Fibroblast of skin of abdomen (primary cell): Measurements from ENCODE around the gene PLEKHM3. TPM values are rescaled to one million over a fixed set of nuclear protein-coding genes. Genes with fewer than 3 reads are reported as not detected.

Source experiments
- DNase-seq: peaks from one replicate; pipeline ENCODE4 v3.0.0-alpha.2; 2013
- polyA plus RNA-seq, 2 experiments: library from polyadenylated mRNA; unstranded; fragments of 120-200 nt; gene quantifications; one replicate each; pipeline ENCODE4 v1.2.1, GENCODE V29; 2013; ENCODE audit not compliant: insufficient read length in 2 of 2

PLEKHM3 gene
- polyA plus RNA-seq (2013, experiment 1 of 2; ENCODE audit: insufficient read length), result 5.9 TPM
- 6.4 TPM for polyA plus RNA-seq (2013, experiment 2 of 2; ENCODE audit: insufficient read length)

DNA sequence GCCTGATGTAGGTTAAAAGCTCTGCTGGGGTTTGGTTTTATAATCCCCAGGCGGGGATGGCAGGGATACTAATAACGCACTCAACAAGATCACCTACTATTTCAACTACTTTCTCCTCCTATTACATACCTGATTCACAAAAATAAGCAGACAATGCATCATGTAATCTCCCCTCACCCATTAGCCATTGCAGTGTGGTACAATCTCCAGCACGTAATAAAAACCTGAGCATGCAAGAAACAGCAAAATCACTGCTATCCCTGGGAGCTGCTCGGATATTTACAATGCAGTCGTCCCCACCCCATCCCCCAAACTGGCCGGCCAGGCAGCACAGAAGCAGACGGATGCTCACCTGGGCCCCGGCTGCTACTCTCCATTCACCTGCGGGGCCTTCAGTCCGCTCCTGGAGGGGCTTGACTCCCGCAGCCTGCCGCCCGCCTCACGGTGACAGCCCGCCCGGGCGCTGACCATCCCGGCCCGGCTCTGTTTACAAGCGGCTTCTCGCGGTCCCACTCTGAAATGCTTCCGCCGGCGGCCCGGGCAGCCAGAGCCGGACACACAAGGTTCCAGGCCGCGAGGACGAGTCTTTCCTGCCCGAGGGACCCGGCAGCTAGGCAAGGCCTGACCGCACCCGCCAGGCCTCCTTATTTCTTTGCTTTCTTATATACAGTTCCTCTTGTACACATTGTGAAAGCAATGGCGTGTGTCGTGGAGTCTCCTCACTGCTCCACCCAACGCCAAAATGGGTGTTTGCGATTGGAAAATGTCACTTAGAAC is at the start of gene PLEKHM3:
Gene PLEKHM3, minus strand, starts transcription at position 491 of the 777 bp plus-strand sequence. CDS start 23,888 bp downstream, outside the sequence.
- DNase-seq, result peak; percentile 85

DNA sequence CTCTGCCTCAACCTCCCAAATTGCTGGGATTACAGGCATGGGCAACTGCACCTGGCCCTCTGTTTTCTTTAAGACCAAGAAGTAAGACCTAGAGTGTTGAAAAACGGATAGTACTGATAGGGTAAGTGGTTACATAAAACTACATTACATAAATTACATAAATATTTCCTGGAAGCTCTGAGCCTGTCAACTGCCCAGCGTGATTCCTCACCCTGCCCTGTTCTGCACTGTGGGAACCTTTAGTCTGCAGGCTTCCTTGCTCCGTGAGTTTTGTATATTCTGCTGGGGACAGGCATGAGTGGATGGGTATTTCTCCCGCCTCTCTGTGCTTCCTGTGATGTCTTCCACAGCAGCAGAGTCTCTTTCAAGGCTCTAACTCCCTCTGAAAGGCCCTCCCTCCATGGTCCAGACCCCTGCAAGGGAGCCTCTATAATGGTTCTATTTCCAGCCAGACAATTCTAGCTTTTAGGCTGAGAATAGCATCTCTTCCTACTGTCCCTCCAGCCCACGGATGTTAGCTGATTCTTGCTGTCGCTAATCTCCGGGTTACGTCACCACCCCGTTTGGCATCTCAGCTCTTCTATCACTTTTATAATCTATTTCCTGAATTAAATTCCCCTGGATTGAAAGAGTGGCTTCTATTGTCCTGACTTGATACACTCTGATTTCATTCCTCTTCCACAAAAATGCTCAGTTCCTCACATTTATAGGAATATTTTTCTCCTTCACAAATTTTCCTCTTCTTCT is 49.5 kb upstream of the PLEKHM3 start:
- DNase-seq, result no peak

GRCh38 chr2:208072250-208072892 is 47.0 kb upstream of the PLEKHM3 start:
- DNase-seq, result peak; percentile 52

DNA sequence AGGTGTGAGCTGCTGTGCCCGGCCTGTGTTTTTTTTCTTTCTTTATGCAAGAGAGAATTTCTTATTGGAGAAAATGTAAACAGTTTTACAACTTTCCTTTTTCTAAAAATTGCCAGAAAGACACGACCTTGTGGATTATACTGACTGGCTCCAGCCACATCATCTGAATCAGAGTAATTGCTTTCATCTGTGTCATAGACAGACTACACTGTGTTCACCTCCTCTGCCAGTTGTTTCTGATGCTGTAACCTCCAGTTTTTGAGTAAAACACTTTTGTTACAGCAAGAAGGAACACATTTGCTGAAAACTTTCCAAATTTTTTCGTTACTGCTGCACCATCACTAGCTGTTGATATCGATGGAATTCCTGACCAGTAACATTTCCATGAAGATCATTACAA is 43.9 kb upstream of the PLEKHM3 start:
- DNase-seq, result peak; percentile 28

DNA sequence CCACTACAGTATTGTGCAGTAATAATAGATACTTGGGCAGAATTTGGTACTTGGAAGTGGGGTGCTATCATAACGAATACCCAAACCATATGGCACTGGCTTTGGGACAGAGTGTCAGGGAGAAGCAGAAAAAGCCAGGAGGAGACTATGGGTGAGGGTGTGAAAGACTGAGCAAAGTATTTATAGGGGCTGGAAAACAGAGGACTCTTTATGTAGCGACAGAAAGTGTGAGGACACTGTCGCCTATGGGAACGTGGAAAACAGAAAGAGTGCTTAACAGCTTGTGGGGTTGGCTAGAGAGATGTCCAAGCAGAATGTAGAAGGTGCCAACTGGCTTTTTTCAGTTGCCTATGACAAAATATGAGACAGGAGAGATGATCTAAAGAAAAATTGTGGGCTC is 40.7 kb upstream of the PLEKHM3 start:
- no peak for DNase-seq

GRCh38 chr2:208065476-208065875 is 40.1 kb upstream of the PLEKHM3 start:
- no peak for DNase-seq

GRCh38 chr2:208064220-208064961 is 39.1 kb upstream of the PLEKHM3 start:
- peak; percentile 91 for DNase-seq

DNA sequence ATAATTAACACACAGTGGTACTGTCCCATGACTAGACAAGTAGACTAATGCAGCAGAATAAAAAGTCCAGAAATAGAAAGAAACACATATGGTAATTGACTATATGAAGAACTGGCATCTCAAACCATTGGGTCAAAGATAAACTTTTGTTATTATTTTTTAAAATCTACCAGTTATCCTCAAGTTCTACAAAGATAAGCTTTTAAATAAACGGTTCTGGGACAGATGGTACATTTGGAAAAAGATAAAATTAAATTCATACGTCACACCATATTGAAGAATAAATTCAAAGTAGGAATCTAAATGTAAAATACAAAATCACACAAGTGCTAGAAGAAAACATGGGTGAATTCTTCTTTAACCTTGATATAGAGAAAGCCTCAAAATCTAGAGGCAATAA is 37.6 kb upstream of the PLEKHM3 start:
- no peak for DNase-seq

GRCh38 chr2:208062113-208062512 is 36.8 kb upstream of the PLEKHM3 start:
- DNase-seq, result peak; percentile 25

- DNase-seq, result no peak
Observed at GRCh38 chr2:208057108-208057507, 31.8 kb upstream of the PLEKHM3 start.

DNA sequence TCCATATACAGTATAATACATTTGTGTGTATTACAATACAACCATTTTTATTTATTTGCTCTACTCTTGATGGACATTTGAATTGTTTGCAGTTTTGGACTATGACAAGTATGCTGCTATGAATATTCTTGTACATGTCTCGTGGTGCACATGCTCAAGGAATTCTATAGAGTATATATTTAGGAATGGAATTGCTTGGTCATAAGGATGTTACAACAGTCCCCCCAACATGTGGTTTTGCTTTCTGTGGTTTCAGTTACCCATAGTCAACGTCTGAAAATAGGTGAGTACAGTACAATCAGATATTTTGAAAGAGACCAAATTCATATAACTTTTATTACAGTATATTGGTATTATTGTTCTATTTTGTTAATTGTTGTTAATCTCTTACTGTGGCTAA is 24.1 kb upstream of the PLEKHM3 start:
- peak; percentile 29 for DNase-seq

- DNase-seq, result no peak
Observed at GRCh38 chr2:208049006-208049405, 23.7 kb upstream of the PLEKHM3 start.

GRCh38 chr2:208047840-208048239 is 22.5 kb upstream of the PLEKHM3 start:
- no peak for DNase-seq

DNA sequence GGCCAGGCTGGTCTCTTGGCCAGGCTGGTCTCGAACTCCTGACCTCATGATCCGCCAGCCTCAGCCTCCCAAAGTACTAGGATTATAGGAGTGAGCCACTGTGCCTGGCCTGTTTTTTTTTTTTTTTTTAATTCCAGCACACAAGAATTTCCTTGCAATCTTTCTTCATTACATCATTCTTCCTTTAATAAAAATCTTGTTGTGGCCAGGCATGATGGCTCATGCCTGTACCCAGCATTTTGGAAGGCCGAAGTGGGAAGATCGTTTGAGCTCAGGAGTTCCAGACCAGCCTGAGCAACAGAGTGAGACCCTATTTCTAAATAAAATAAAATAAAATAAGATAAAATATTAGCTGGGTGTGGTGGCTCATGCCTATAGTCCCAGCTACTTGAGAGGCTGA is 21.4 kb upstream of the PLEKHM3 start:
- peak; percentile 53 for DNase-seq

- DNase-seq, result no peak
Observed at GRCh38 chr2:208042450-208042849, 17.1 kb upstream of the PLEKHM3 start.

DNA sequence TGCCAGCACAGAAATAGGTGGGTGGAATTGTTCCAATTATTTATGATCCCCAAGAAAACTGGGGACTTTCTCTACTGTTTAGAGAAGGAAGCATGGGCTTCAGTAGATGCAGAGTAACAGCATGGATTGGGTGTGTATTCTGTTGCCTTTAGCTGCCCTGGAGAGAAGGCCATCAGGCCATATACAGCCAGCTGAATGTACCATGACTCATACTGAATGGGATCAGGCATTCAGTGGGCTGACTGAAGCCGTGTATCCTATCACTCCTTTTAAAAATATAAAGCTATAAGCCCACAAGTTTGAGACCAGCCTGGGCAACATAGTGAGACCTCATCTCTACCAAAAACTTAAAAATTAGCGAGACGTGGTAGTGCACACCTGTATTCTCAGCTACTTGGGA is 16.7 kb upstream of the PLEKHM3 start:
- peak; percentile 35 for DNase-seq

DNA sequence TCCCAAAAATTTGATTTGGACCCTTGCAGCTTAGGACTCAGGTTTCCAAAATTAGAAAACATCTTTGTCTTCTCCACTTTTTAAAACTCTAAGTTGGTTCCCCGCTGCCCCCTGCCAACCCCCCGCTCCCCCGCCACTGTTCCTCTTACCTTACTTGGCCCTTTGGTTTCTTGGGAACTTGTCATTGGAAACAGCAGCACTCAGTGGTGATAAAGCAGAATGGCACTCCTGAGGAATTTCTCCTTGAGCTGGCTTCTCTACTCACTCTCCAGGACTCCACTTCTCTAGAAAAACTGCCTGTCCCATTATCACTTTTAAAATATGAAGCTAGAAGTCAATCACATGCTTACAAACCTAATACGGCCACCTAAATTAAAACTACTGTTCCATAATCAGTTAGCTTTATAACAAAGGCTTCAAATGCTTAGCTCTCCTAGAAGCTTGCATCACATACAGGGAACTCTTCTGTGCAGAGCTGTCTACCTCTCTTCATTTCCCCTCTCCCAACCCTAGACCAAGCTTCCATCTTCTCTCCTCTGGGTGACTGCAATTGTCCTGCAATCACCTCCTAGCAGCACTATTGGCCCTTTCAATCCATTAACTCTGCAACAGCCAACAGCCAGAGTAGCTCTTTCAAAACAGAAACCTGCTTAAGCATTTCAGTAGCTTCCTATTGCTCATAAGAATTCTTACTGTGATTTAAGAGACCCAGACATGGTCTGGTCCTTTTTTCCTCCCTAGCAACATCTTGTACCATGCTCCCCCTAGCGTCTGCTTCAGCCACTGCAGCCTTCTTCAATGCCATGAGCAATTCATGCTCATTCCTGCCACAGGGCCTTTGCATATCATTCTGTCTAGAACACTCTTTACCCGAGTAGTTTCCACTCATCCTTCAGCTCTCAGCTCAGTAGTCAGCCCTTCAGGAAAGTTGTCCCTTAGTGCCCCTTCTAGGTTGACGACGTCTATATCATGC is 15.2 kb upstream of the PLEKHM3 start:
- peak; percentile 72 for DNase-seq

DNA sequence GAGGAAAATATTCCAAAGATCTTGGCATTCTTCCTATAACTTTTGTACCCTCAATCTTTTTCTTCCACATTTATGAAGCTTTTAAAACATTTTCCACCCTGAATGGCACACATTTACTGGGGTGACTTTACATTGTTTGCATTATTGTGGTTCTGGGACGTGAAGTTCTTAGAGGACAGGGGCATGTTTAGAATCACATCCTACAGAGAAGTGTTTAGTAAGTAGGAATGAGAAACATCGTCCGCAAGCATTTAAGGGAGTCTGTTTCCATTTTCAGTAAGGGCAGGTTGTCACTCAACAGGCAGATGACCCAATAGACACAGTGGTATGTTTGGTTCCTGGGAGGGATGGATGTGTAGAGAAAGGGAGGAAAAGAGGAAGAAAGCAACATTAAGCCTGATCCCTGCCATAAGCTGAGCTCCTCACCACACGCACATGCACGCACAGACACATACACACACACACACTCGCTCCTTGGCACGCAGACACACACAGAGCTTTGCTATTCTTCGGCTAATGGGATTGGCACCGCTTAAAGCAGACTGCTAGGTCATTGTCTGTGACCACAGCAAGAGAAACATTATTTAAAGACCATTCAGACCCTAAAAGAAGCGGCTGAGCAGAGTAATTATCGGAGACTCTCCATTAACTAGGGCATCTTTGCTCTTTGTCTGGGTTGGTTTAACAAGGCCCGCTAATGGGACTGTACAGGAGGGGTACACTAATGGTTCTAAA is 14.2 kb upstream of the PLEKHM3 start:
- DNase-seq, result no peak

- DNase-seq, result no peak
Observed at GRCh38 chr2:208037564-208038487, 12.5 kb upstream of the PLEKHM3 start.
